ENCODE measurements around the gene SNX9.
"Not testable (repeated sequence)": the region's sequence is repeated elsewhere in the genome, so short reads cannot be mapped to it uniquely, and the experiment has no call there.

The SNX9 gene

GRCh38 chr6:157928428-157928827 is 105.4 kb downstream of the SNX9 start:
- DNase-seq (ENCODE audit: low read depth) = no peak

GRCh38 chr6:157929076-157929475 is 106.0 kb downstream of the SNX9 start:
- no peak for DNase-seq (ENCODE audit: low read depth)

GRCh38 chr6:157929765-157930319 is 106.8 kb downstream of the SNX9 start:
- no peak for DNase-seq (ENCODE audit: low read depth)

- no peak for DNase-seq (ENCODE audit: low read depth)
These were observed 112.7 kb downstream of the SNX9 start for GRCh38 chr6:157935786-157936185.

- no peak for DNase-seq (ENCODE audit: low read depth)
These were observed 114.3 kb downstream of the SNX9 start for GRCh38 chr6:157937318-157937717.

- no peak for DNase-seq (ENCODE audit: low read depth)
These were observed 114.9 kb downstream of the SNX9 start for GRCh38 chr6:157937916-157938315.

GRCh38 chr6:157940375-157941036 is 117.5 kb downstream of the SNX9 start:
- DNase-seq (ENCODE audit: low read depth) = not testable (repeated sequence)

GRCh38 chr6:157941101-157941863 is 118.2 kb downstream of the SNX9 start:
- DNase-seq (ENCODE audit: low read depth) = no peak

- no peak for DNase-seq (ENCODE audit: low read depth)
These were observed 119.3 kb downstream of the SNX9 start for GRCh38 chr6:157942351-157942750.

GRCh38 chr6:157943249-157943963 is 120.4 kb downstream of the SNX9 start:
- no peak for DNase-seq (ENCODE audit: low read depth)

- DNase-seq (ENCODE audit: low read depth) = no peak
These were observed 120.9 kb downstream of the SNX9 start for GRCh38 chr6:157943964-157944283.

- no peak for DNase-seq (ENCODE audit: low read depth)
These were observed 122.2 kb downstream of the SNX9 start for GRCh38 chr6:157944983-157945931.

- DNase-seq (ENCODE audit: low read depth) = no peak
These were observed 123.1 kb downstream of the SNX9 start for GRCh38 chr6:157946053-157946617.

- DNase-seq (ENCODE audit: low read depth) = peak; percentile 24
These were observed 124.0 kb downstream of the SNX9 start for GRCh38 chr6:157946865-157947532.

GRCh38 chr6:157950899-157951298 is 127.9 kb downstream of the SNX9 start:
- DNase-seq (ENCODE audit: low read depth) = not testable (repeated sequence)

GRCh38 chr6:157951828-157952227 is 128.8 kb downstream of the SNX9 start:
- no peak for DNase-seq (ENCODE audit: low read depth)

- no peak for DNase-seq (ENCODE audit: low read depth)
These were observed 129.9 kb downstream of the SNX9 start for GRCh38 chr6:157952861-157953351.

- no peak for DNase-seq (ENCODE audit: low read depth)
These were observed 130.6 kb downstream of the SNX9 start for GRCh38 chr6:157953580-157954091.

GRCh38 chr6:157954150-157955117 is 131.4 kb downstream of the SNX9 start:
- DNase-seq (ENCODE audit: low read depth) = peak; percentile 46
